Neural progenitor cell (in vitro differentiated cells): ENCODE measurements around the gene CAMSAP1.

Experiments used
- CTCF ChIP-seq: fragments of 200-600 bp; sonication (generic); IDR thresholded peaks from 2 replicates; pipeline ENCODE4 v1.5.1; 2017; ENCODE audit warnings: antibody characterized with exemption, mild to moderate bottlenecking
- EZH2 ChIP-seq: fragments of 200-600 bp; sonication (generic); IDR thresholded peaks from 2 replicates; pipeline ENCODE4 v1.6.1; 2017; ENCODE audit warnings: antibody characterized with exemption, mild to moderate bottlenecking, moderate library complexity

- no peak for TF ChIP-seq CTCF
- TF ChIP-seq EZH2 = no peak
Observed at GRCh38 chr9:135910216-135910615, 2.9 kb upstream of the CAMSAP1 start.
